ENCODE measurements around the gene APOL5. TPM values are rescaled to one million over a fixed set of nuclear protein-coding genes. Genes with fewer than 3 reads are reported as not detected.

Gene APOL5
- total RNA-seq, 1 experiment from 2014 or later: not detected

GRCh38 chr22:35742342-35743100, 24.8 kb downstream of the APOL5 start:
- Histone ChIP-seq H3K4me3 (no peak overlapping the region), H3K27ac (no peak overlapping the region), H3K36me3 (peaks cover 45% of the 10 kb centered on the region), H3K4me1 (no peaks in the 10 kb centered on the region), H3K27me3 (no peaks in the 10 kb centered on the region), H3K9me3 (replicated peaks) (no peaks in the 10 kb centered on the region)
- no peak for DNase-seq

DNA sequence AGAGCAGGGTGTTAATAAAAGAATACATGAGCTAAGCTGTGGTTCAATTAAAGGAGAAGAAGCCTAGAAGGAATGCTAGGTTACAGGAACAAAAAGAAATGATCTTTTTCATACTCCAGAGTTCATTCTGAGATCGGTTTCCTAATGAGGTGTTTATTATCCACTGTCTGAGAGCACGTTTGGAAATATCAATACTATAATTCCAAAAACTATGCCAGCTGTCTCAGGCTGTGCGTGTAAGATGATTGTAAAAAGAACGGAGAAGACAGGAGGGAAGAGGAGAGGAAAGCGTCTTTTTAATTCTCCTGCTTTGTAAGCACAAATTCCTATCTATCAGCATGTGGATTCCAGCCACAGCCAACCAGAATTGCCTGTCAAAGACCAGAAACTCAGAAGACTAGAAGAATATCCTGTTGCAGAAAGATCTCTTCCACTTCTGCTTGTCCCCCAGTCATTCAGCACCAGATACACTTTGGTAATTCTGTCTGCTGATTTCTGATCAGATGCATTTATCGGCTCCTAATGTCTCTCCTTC, 25.7 kb downstream of the APOL5 start:
- H3K4me1 ChIP-seq: no peaks in the 10 kb centered on the region
- H3K36me3 ChIP-seq: peaks cover 46% of the 10 kb centered on the region
- no peaks in the 10 kb centered on the region for H3K9me3 ChIP-seq (replicated peaks)
- no peak overlapping the region for H3K27ac ChIP-seq
- no peak overlapping the region for H3K4me3 ChIP-seq
- no peaks in the 10 kb centered on the region for H3K27me3 ChIP-seq
- no peak for DNase-seq

DNA sequence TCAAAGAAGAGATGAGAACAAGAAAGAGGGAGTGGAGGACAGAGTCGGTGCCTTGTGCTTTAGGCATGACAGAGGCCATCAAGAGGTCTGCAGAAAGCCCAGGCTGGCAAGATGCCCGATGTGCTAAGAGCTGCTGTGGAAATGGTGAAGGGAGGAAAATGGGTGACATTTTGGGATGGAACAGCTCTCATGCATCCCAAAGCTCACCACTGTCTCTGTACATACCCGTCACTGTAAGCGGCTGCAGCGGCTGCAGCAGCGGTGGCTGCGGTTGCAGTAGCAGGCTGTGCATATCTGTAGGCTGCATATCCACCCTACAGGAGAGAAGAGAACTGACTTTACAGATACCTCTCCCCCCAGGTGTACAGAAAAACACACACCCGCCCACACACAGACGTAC, 28.6 kb downstream of the APOL5 start:
- Histone ChIP-seq H3K4me1 (no peaks in the 10 kb centered on the region), H3K27me3 (no peaks in the 10 kb centered on the region), H3K36me3 (peaks cover 46% of the 10 kb centered on the region), H3K9me3 (replicated peaks) (no peaks in the 10 kb centered on the region), H3K27ac (no peak overlapping the region), H3K4me3 (no peak overlapping the region)
- no peak for DNase-seq

GRCh38 chr22:35746946-35747703, 29.5 kb downstream of the APOL5 start:
- DNase-seq: no peak
- Histone ChIP-seq H3K4me3 (no peak overlapping the region), H3K4me1 (no peaks in the 10 kb centered on the region), H3K27ac (no peak overlapping the region), H3K9me3 (replicated peaks) (no peaks in the 10 kb centered on the region), H3K27me3 (no peaks in the 10 kb centered on the region), H3K36me3 (peaks cover 47% of the 10 kb centered on the region)

DNA sequence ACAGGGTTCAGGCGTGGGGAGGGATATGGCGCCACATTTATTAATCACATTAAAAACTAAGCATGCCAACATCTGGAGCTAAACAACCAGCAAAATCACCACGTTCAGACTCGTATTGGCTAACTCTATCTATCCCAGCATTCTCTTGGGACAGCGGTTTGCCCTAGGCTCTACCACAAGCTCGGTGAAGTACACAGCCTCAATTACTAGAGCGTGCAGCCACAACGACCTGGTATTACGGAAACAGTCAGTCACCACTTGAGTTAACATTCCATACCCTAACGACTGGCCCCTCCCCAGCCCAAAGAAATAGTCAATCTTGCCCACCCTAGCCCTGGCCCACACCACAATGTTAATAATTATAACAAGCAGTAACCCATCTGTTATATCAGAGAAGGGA, 32.1 kb downstream of the APOL5 start:
- no peak overlapping the region for H3K27ac ChIP-seq

GRCh38 chr22:35752006-35752862, 34.6 kb downstream of the APOL5 start:
- H3K27me3 ChIP-seq: no peaks in the 10 kb centered on the region
- no peak overlapping the region for H3K4me3 ChIP-seq
- H3K36me3 ChIP-seq: peaks cover 26% of the 10 kb centered on the region
- H3K27ac ChIP-seq: no peak overlapping the region
- no peak for DNase-seq
- no peaks in the 10 kb centered on the region for H3K4me1 ChIP-seq
- no peaks in the 10 kb centered on the region for H3K9me3 ChIP-seq (replicated peaks)

More for the DNA sequence above, 32.1 kb downstream of the APOL5 start:
- no peaks in the 10 kb centered on the region for H3K9me3 ChIP-seq (replicated peaks)
- H3K36me3 ChIP-seq: peaks cover 29% of the 10 kb centered on the region
- DNase-seq: no peak
- H3K4me1 ChIP-seq: no peaks in the 10 kb centered on the region
- H3K27me3 ChIP-seq: no peaks in the 10 kb centered on the region
- no peak overlapping the region for H3K4me3 ChIP-seq

GRCh38 chr22:35752863-35753189, 35.2 kb downstream of the APOL5 start:
- Histone ChIP-seq H3K4me1 (no peaks in the 10 kb centered on the region), H3K9me3 (replicated peaks) (no peaks in the 10 kb centered on the region), H3K4me3 (no peak overlapping the region), H3K27me3 (no peaks in the 10 kb centered on the region), H3K36me3 (peaks cover 28% of the 10 kb centered on the region), H3K27ac (no peak overlapping the region)
- no peak for DNase-seq

DNA sequence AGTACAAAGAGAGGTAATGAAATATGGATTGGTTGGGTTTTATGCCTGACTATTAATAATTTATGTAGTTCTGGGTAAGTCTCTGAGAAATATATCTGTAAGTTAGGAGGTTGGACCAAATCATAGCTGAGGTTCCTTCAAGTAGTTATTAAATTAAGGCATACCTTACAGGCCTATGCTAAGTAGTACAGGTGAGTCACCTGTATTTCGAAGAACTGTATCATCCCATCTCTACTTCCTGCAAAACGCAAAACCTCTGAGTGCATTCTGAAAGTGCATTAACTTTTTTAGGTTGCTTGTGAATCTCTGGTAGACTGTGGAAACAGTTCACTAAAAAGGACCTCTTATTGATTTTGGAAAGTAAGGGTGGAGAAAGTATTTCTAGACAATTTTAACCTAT, 37.1 kb downstream of the APOL5 start:
- no peak overlapping the region for H3K4me3 ChIP-seq
- no peaks in the 10 kb centered on the region for H3K4me1 ChIP-seq
- H3K9me3 ChIP-seq (replicated peaks): no peaks in the 10 kb centered on the region
- DNase-seq: no peak
- H3K27ac ChIP-seq: no peak overlapping the region
- H3K36me3 ChIP-seq: peaks cover 35% of the 10 kb centered on the region
- H3K27me3 ChIP-seq: no peaks in the 10 kb centered on the region

- no peak overlapping the region for H3K27ac ChIP-seq
- H3K4me1 ChIP-seq: no peaks in the 10 kb centered on the region
- no peaks in the 10 kb centered on the region for H3K27me3 ChIP-seq
- peaks cover 44% of the 10 kb centered on the region for H3K36me3 ChIP-seq
- no peak for DNase-seq
- no peaks in the 10 kb centered on the region for H3K9me3 ChIP-seq (replicated peaks)
- no peak overlapping the region for H3K4me3 ChIP-seq
Measured at GRCh38 chr22:35756722-35757121, 39.0 kb downstream of the APOL5 start.

- no peak for DNase-seq
- no peak overlapping the region for H3K4me3 ChIP-seq
- no peak overlapping the region for H3K27ac ChIP-seq
- no peaks in the 10 kb centered on the region for H3K4me1 ChIP-seq
- peaks cover 53% of the 10 kb centered on the region for H3K36me3 ChIP-seq
- no peaks in the 10 kb centered on the region for H3K9me3 ChIP-seq (replicated peaks)
- H3K27me3 ChIP-seq: no peaks in the 10 kb centered on the region
Measured at GRCh38 chr22:35758394-35758793, 40.7 kb downstream of the APOL5 start.

GRCh38 chr22:35761037-35761436, 43.4 kb downstream of the APOL5 start:
- H3K9me3 ChIP-seq (replicated peaks): no peaks in the 10 kb centered on the region
- no peak overlapping the region for H3K27ac ChIP-seq
- peaks cover 45% of the 10 kb centered on the region for H3K36me3 ChIP-seq
- H3K4me1 ChIP-seq: peaks cover 2% of the 10 kb centered on the region; the same call in 1 of the 2 replicates
- no peak overlapping the region for H3K4me3 ChIP-seq
- peak in 1 of 2 experiments; percentile 16 for DNase-seq
- H3K27me3 ChIP-seq: no peaks in the 10 kb centered on the region

DNA sequence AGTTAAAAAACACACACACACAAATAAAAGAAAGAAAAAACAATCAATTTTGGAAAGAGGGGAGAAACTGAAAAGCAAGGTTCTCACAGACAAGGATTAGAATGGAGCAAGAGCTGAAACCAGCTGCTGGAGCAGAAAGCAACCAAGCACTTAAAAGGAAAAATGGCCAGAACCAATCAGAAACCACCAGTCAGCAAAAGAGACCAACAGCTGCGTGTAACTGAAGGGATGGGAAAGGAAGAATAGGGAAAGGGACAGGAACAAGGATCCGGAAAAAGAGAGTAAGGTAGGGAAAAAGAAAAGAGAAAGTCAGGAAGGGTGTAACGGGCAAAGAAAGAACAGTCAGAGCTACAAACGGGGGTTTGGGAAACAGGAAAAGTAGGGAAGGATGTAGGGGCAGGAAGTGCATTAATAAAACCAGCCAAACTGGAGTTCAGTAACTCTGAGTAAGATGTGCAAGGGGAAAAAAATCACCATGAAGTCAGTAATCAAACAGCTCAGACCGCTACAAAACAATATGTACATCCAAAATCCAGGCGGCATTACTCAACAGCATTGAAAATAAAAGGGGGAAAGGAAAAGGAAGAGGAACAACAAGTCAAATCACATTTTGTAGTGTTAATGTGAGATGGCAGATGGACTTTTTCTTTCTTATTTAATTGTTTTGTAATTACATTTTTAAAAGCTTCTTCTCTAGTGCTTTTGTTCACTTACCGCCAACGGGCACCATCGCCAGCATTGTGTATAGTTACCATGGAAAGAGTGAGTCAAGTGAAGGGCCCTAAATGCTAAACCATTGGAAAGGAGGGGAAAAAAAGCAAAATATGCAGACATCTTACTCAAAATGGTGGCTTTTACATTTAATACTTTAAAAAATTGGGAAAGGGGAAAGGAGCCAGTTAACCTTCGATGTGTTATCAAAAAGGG, 49.2 kb downstream of the APOL5 start:
- Histone ChIP-seq H3K27me3 (no peaks in the 10 kb centered on the region), H3K27ac (peak overlapping the region; percentile 50), H3K36me3 (peaks cover 22% of the 10 kb centered on the region), H3K4me1 (peaks cover 12% of the 10 kb centered on the region), H3K9me3 (replicated peaks) (no peaks in the 10 kb centered on the region), H3K4me3 (no peak overlapping the region)
- DNase-seq: peak; percentile 55 to 82

GRCh38 chr22:35769974-35770373, 52.3 kb downstream of the APOL5 start:
- Histone ChIP-seq H3K4me1 (peaks cover 12% of the 10 kb centered on the region), H3K4me3 (no peak overlapping the region), H3K36me3 (peaks cover 3% of the 10 kb centered on the region; the same call in 1 of the 2 replicates), H3K27me3 (no peaks in the 10 kb centered on the region), H3K27ac (no peak overlapping the region), H3K9me3 (replicated peaks) (no peaks in the 10 kb centered on the region)
- DNase-seq: no peak

DNA sequence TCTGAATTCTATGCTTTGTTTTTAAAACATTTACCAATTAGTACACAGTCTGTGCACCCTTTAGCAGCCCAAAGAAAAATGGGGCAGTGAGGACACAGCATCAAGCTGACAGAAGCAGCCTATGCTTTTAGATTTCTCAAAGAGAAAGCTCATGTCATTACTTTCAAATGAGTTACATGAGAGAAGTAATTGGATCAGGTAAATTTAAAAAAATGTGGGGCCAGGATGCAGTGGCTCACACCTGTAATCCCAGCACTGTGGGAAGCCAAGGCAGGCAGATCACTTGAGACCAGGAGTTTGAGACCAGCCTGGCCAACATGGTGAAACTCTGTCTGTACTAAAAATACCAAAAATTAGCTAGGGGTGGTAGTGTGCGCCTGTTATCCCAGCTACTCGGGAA, 57.7 kb downstream of the APOL5 start:
- DNase-seq: no peak
- Histone ChIP-seq H3K4me1 (no peaks in the 10 kb centered on the region), H3K9me3 (replicated peaks) (no peaks in the 10 kb centered on the region), H3K27me3 (no peaks in the 10 kb centered on the region), H3K36me3 (peaks cover 13% of the 10 kb centered on the region), H3K4me3 (no peak overlapping the region), H3K27ac (no peak overlapping the region)
